Measurements from ENCODE around the gene OBSCN. TPM values are rescaled to one million over a fixed set of nuclear protein-coding genes. Genes with fewer than 3 reads are reported as not detected.

Gene OBSCN
- total and polyA plus RNA-seq, 2 of the 4 experiments (the other 2 are of a cell fraction), result 4.1 to 9.5 TPM

- peaks cover 17% of the 10 kb centered on the region for H3K9me3 ChIP-seq (ENCODE audit: control insufficient read depth, insufficient read depth, low read length)
- ATAC-seq (ENCODE audit: low read depth), result no peak
- no peak overlapping the region for H3K27ac ChIP-seq (ENCODE audit: insufficient read depth, low read length)
- no peaks in the 10 kb centered on the region for H3K79me1 ChIP-seq (ENCODE audit: low read depth in 1 of 2, low read length in 2 of 2)
- H4K5ac ChIP-seq (ENCODE audit: low read depth, low read length), result no peak overlapping the region
- no peak overlapping the region for H2AK9ac ChIP-seq (replicated peaks; ENCODE audit: low read depth, low read length, poor library complexity)
- WGBS, 2 experiments (ENCODE audit: extremely low coverage in 2 of 2, insufficient read length in 1 of 2), result 69% methylated on average over 3 of the region's 8 CpGs; no CpG with 5 or more reads in 1 of the 2 experiments
- H3K23ac ChIP-seq (ENCODE audit: low read depth, low read length), result no peak overlapping the region
- H3K9me1 ChIP-seq (ENCODE audit: insufficient read depth, low read length), result no peaks in the 10 kb centered on the region
- no peak for DNase-seq
- H2BK20ac ChIP-seq (ENCODE audit: low read depth, low read length), result no peak overlapping the region
- H2BK5ac ChIP-seq (ENCODE audit: low read depth, low read length, poor library complexity, severe bottlenecking), result no peak overlapping the region
- no peak overlapping the region for H3K4ac ChIP-seq (ENCODE audit: low read depth, low read length)
- H3K56ac ChIP-seq (ENCODE audit: extremely low read depth, insufficient read depth, low read length), result no peak overlapping the region
- no peak overlapping the region for H3K18ac ChIP-seq (ENCODE audit: low read depth, low read length)
- H2AK5ac ChIP-seq (ENCODE audit: low read depth, low read length), result no peak overlapping the region
- CTCF ChIA-PET, result no interaction called here
- no peaks in the 10 kb centered on the region for H4K20me1 ChIP-seq (ENCODE audit: insufficient read depth, low read length)
- no peak overlapping the region for H4K91ac ChIP-seq (ENCODE audit: insufficient read depth, low read depth, low read length)
- no peak overlapping the region for H2AFZ ChIP-seq (replicated peaks; ENCODE audit: low read length, poor library complexity)
- no peak overlapping the region for H3K9ac ChIP-seq (ENCODE audit: low read depth, low read length)
- peaks cover 17% of the 10 kb centered on the region; the same call in 1 of the 2 replicates for H3K36me3 ChIP-seq (ENCODE audit: control insufficient read depth, insufficient read depth, low read length)
- H3K27me3 ChIP-seq (ENCODE audit: control insufficient read depth, insufficient read depth, low read length), result no peaks in the 10 kb centered on the region
- H2BK120ac ChIP-seq (ENCODE audit: low read depth, low read length), result no peak overlapping the region
- no peak overlapping the region for H4K8ac ChIP-seq (ENCODE audit: low read depth in 2 of 2, low read length in 2 of 2)
- no TSS peak for BruUV-seq (replicated peaks)
- dilution Hi-C loops (cut with HindIII; ENCODE audit: low sequenced_read_pairs, unreplicated experiment) (no loop called here), intact Hi-C loops (cut with micrococcal nuclease) (no loop called here), in situ Hi-C loops (cut with MboI; ENCODE audit: low sequenced_read_pairs) (no loop called here)
- POLR2A ChIA-PET (ENCODE audit: unreplicated experiment), result no interaction called here
- no peak overlapping the region for H3K4me2 ChIP-seq (ENCODE audit: low read depth, low read length)
- H3K14ac ChIP-seq (replicated peaks; ENCODE audit: low read depth, low read length), result no peak overlapping the region
- H3K4me1 ChIP-seq (ENCODE audit: control insufficient read depth, insufficient read depth, low read length), result no peaks in the 10 kb centered on the region
- TF ChIP-seq MAFK (IDR thresholded peaks at IDR 0.05; ENCODE audit: low read depth, low read length), result no peak
- no peak for TF ChIP-seq RAD21 (IDR thresholded peaks at IDR 0.05; ENCODE audit: low read length)
- no peak for TF ChIP-seq NFE2L2 (IDR thresholded peaks at IDR 0.05; ENCODE audit: low read depth, low read length)
- TF ChIP-seq CEBPB (IDR thresholded peaks at IDR 0.05; ENCODE audit: low read depth, low read length), result no peak
- no peak for TF ChIP-seq POLR2A (IDR thresholded peaks at IDR 0.05; ENCODE audit: low read depth, low read length)
- TF ChIP-seq BHLHE40 (IDR thresholded peaks at IDR 0.05; ENCODE audit: low read depth, low read length), result no peak
- TF ChIP-seq SMC3 (IDR thresholded peaks at IDR 0.05; ENCODE audit: low read depth, low read length), result no peak
- TF ChIP-seq FOS (IDR thresholded peaks at IDR 0.05; ENCODE audit: low read depth, low read length), result no peak
- no peak for TF ChIP-seq MXI1 (IDR thresholded peaks at IDR 0.05; ENCODE audit: borderline replicate concordance, low read depth, low read length)
- no peak for TF ChIP-seq MAZ (IDR thresholded peaks at IDR 0.05; ENCODE audit: borderline replicate concordance, low read depth, low read length)
- no peak overlapping the region for H2BK15ac ChIP-seq (ENCODE audit: low read depth, low read length)
- H3K4me3 ChIP-seq (ENCODE audit: insufficient read depth, low read depth, low read length), result no peak overlapping the region
These were observed 96.4 kb downstream of the OBSCN start for GRCh38 chr1:228304225-228304624.
